ENCODE measurements around the gene KDM5C.
"Not testable (repeated sequence)": the region's sequence is repeated elsewhere in the genome, so short reads cannot be mapped to it uniquely, and the experiment has no call there.

Gene KDM5C

DNA sequence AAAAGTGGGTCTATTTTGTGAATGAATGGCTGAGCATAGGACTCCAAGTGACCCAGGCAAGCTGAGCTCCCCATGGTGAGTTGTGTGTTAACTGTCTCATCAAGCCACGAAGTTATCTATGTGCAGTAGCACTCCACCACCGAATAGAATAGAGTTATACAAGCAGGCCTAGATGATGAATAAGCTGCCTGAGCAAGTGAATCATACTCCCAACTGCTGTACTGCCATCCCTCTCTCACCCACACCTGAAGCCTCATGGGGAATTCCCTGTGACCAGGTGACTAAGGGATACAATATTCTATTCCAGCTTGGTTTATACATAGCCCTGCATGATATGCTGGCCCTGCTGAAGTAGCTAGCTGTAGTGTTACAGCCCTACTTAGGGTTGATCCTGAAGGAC lies 38.7 kb downstream of the KDM5C start:
- no peak for DNase-seq

- DNase-seq, result no peak
Measured at GRCh38 chrX:53184836-53185235, 40.2 kb downstream of the KDM5C start.

DNA sequence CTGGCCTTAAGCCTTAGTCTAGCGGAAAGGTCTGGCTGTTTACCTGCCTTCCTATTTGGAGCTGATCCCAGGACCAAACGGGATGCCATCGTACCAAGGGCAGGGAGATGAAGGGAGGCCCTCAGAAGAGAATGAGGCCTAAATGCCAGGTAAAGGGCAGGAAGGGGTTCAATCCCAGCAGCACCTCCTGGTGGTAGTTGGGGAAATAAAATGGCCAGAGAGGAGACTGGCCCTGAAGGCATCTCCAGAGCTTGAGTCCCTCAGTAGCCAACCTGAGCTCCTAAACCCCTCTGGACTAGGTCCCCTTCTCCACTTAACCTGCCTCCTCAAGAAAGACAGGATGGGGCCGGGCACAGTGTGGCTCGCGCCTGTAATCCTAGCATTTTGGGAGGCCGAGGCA lies 53.7 kb downstream of the KDM5C start:
- DNase-seq, result no peak

DNA sequence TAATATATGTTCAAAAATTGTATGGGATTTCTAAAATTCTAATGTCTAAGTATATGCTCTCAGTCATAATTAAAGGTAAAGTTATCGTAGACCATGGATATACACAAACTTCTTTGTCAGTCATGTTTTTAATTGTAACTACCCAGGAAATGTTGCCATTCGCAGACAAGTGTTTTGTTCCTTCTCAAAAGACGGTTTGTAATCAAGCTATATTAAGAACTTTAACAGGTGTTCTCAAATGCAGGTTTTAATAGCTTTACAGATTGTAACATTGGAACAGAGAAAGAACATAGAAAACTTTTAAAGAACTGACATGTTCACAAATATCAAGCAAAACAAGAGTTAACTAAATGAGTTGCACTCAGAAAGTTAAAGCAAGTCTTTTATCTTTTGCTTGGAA lies 58.9 kb downstream of the KDM5C start:
- no peak for DNase-seq

DNA sequence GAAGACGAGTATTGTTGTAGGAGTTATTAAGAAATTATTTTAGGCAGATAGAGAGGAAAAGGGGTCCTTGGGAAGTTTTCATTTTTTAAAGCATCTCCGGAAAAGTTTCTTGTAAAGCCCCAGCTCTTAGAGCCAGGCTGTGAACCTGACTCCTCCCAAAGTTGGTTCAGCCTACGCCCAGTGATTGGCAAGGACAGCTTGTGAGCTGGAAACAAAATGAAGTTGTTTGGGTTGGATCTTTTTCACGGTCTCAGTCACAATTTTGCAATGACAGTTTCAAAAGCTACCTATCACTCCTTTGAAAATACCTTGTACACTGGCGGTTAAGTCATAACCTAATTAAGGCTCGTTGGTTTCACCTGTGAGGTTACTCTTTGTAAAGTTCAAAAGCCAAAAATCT lies 60.4 kb downstream of the KDM5C start:
- DNase-seq, result not testable (repeated sequence)

DNA sequence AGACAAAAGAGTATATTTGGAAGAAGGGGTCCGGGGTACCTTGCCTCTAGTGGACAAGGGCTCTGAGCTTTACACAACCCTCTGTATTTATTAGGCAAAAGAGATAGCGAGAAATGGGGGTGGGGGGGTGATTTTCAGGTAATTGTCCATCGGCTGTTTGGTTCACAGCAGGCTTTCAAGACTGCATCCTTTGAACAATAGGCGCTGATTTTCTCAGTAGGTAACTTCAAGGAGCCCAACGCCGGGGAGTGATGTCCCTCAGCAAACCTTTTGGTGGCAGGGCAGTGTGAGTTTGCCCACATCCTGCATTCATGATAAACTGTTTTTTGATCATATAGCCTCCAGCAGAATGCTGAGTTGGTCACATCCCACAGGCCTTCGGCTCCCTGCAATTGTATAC lies 61.6 kb downstream of the KDM5C start:
- DNase-seq, result no peak

DNA sequence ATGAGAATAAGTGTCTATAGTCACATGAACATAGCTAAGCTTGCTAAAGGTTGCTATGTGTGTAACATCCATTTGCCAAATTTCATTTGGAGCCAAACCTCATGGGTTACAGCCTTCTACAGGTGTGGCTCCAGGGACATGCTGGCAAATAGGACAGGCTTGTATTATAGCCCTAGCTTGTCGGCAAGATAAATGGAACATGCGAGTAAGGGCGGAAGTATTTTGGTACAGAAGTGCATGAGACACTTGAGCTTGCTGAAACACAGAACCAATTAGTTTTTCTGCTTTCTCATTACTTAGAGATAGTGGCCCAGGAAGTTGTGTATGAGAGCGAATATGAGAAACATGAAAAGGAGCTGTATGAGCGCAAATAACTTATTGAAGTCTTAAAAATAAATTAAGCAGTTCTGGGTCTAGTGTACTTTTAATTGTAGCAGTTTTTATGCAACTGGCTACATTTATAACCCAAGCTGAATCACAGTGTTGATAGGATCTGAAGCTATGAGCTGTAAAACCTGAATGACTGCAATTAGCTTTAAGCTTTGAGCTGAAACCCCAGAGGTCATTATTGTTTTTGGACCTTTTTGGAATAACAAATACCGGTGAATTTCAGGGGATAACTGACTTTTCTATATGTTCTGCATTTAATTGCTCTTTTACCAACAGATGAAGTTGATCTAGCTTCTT lies 64.6 kb downstream of the KDM5C start:
- no peak for DNase-seq

- no peak for DNase-seq
Measured at GRCh38 chrX:53159184-53159583, 65.8 kb downstream of the KDM5C start.

DNA sequence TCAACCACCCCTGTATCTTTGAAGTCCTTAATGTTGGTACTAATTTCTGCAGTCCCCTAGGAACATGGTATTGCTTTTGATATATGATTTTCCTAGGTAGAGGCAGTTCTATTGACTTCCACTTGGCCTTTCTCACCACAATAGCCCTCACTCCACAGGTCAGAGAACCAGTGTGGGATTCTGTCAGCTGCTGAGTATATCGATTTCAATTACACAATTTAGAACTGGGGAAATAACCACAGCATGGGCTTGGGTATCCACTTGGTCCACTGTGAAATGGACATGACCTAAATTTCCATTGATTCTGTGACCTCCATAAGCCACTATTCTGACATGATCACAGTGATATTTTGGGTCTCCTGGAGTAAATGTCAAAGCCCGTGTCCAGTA lies 68.8 kb downstream of the KDM5C start:
- DNase-seq, result no peak

DNA sequence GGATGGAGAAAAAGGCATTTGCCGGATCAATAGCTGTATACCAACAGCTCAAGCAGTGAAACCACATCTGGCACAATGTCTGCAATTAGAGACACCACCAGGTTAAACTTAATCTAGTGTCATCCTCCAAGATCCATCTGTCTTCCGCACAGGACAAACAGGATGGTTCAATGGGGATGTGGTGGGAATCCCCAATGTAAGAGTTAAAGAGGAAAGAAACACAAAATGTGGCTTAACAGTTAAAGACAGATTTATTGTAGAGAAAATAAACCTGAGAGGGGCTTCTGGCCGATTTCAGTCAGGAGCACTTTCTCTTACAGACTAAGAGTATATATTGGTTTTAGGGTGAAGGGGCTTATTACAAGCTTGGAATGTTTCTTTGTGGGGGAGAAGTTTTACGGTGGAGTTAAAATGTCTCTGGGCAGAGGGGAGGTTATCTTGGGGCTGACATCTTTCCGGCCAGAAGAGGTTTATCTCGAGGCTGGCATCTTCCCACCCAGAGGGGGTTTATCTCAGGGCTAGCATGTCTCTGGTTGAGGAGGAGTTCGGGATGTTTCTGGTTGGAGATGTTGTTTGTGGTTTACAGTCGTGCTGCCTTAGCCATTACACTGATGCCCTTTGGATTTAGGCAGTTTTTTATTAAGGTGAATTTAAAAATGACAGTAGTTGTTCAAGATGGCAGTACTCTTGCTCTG lies 69.3 kb downstream of the KDM5C start:
- no peak for DNase-seq

GRCh38 chrX:53153581-53153980 lies 71.4 kb downstream of the KDM5C start:
- DNase-seq, result no peak
